ENCODE data around the gene ID2.

- no peak for TF ChIP-seq CTCF (IDR thresholded peaks at IDR 0.05; ENCODE audit: insufficient read depth, low read depth, low read length)
- no peak for TF ChIP-seq EZH2 (IDR thresholded peaks at IDR 0.05; ENCODE audit: insufficient read depth, low read length)
These were observed 1.8 kb upstream of the ID2 start for GRCh38 chr2:8679827-8680731.
